ENCODE results near the gene POLR2H.

The POLR2H gene

DNA sequence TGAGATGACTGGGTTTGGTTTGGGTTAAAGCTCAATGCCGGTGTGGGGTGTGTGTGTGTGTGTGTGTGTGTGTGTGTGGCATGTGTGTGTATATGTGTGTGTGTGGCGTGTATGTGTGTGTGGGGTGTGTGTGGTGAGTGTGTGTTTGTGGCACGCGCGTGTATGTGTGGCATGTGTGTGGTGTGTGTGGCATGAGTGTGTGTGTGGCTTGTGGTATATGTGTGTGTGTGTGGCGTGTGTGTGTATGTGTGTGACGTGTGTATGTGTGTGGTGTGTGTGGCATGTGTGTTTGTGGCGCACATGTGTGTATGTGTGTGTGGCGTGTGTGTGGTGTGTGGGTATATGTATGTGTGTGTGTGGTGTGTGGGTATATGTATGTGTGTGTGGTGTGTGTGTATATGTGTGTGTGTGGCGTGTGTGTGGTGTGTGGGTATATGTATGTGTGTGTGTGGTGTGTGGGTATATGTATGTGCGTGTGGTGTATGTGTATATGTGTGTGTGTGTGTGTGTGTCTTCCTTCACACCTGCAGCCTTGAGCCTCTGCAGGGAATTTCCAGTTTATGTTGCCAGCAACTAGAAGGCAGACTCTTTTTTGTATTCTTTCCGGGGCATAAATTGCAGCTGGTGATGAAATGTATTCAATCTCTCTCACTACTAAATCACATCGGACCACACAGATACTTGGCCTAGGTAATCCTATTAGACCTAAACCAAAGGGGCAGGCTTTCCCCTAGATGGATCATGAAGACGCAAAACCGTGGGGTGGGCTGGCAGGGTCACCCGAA is 53.1 kb downstream of the POLR2H start:
- no peak for DNase-seq (ENCODE audit: low read depth)
- TF ChIP-seq, protein P1, sequence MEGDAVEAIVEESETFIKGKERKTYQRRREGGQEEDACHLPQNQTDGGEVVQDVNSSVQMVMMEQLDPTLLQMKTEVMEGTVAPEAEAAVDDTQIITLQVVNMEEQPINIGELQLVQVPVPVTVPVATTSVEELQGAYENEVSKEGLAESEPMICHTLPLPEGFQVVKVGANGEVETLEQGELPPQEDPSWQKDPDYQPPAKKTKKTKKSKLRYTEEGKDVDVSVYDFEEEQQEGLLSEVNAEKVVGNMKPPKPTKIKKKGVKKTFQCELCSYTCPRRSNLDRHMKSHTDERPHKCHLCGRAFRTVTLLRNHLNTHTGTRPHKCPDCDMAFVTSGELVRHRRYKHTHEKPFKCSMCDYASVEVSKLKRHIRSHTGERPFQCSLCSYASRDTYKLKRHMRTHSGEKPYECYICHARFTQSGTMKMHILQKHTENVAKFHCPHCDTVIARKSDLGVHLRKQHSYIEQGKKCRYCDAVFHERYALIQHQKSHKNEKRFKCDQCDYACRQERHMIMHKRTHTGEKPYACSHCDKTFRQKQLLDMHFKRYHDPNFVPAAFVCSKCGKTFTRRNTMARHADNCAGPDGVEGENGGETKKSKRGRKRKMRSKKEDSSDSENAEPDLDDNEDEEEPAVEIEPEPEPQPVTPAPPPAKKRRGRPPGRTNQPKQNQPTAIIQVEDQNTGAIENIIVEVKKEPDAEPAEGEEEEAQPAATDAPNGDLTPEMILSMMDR (IDR thresholded peaks at IDR 0.05; ENCODE audit: control insufficient read depth, insufficient read depth, low read depth, low read length, missing control alignments), result no peak
- H3K4me3 ChIP-seq (ENCODE audit: control insufficient read depth, low read depth, low read length), result no peak overlapping the region

DNA sequence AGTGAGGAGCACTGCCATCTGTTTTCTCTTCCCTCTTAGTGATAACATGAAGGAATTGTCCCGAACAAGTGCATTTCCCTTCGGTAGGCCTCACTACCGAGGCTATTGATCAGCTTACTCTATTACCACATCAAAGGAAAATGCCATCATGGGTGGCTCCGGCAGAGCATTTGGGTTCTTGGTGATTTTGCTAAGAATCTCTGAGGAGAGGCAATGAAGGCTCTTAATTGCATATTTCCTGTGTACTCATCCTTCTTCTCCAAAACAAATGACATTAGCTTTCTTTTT is 53.6 kb downstream of the POLR2H start:
- TF ChIP-seq, protein P1 (IDR thresholded peaks at IDR 0.05; ENCODE audit: control insufficient read depth, insufficient read depth, low read depth, low read length, missing control alignments), result no peak
- no peak for DNase-seq (ENCODE audit: low read depth)
- no peak overlapping the region for H3K4me3 ChIP-seq (ENCODE audit: control insufficient read depth, low read depth, low read length)

DNA sequence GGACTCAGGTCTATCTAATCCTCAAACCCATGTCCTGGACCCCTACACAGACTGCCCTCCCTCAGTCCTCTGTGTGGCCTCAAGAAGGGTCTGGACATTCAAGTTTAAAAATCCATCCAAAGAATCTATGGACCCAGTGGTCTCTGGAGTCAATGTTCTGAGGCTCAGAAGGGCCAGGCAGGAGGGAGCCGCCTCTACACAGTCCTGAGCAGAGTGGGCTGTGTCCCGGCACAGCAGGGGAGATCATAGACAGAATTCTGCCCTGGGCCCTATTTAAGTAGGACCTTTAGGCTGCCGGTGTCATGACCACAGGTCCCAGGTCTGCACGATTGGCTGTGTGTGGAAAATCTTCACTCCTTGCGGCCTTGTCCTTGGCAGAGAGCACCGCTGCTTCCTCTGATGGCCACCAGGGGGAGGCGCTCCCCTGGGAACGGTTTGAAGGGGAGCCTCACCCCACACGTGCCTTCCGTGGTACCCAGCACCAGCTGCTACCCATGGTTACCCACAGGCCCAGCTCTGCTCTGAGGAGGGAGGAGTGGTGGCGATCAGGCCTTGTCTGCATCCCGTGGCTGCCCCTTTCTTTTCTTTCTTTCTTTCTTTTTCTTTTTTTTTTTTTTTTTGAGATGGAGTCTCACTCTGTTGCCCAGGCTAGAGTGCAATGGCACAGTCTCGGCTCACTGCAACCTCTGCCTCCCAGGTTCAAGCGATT is 56.3 kb downstream of the POLR2H start:
- no peak overlapping the region for H3K4me3 ChIP-seq (ENCODE audit: control insufficient read depth, low read depth, low read length)
- no peak for DNase-seq (ENCODE audit: low read depth)
- TF ChIP-seq, protein P1 (IDR thresholded peaks at IDR 0.05; ENCODE audit: control insufficient read depth, insufficient read depth, low read depth, low read length, missing control alignments), result peak; percentile 98

Measured in AG09309 (cell line).